GM18868 (cell line): Measurements from ENCODE around the gene SERPINA7.
"Not testable (repeated sequence)": the region's sequence is repeated elsewhere in the genome, so short reads cannot be mapped to it uniquely, and the experiment has no call there.

Experiments used
- ATAC-seq: cut with Tn5 transposase; IDR thresholded peaks from one replicate; pipeline ENCODE4 v1.9.1; 2021; ENCODE audit warnings: mild to moderate bottlenecking, moderate library complexity; ENCODE audit not compliant: unreplicated experiment

The SERPINA7 gene, protein sequence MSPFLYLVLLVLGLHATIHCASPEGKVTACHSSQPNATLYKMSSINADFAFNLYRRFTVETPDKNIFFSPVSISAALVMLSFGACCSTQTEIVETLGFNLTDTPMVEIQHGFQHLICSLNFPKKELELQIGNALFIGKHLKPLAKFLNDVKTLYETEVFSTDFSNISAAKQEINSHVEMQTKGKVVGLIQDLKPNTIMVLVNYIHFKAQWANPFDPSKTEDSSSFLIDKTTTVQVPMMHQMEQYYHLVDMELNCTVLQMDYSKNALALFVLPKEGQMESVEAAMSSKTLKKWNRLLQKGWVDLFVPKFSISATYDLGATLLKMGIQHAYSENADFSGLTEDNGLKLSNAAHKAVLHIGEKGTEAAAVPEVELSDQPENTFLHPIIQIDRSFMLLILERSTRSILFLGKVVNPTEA

GRCh38 chrX:106038625-106039024 is at the start of gene SERPINA7:
Gene SERPINA7, minus strand, starts transcription at chrX:106038727. Its CDS starts 1,669 bp downstream, at chrX:106037058.
- ATAC-seq, result no peak

GRCh38 chrX:106069048-106069447 is 30.5 kb upstream of the SERPINA7 start:
- ATAC-seq, result no peak

- no peak for ATAC-seq
Observed at GRCh38 chrX:106050054-106050453, 11.5 kb upstream of the SERPINA7 start.

DNA sequence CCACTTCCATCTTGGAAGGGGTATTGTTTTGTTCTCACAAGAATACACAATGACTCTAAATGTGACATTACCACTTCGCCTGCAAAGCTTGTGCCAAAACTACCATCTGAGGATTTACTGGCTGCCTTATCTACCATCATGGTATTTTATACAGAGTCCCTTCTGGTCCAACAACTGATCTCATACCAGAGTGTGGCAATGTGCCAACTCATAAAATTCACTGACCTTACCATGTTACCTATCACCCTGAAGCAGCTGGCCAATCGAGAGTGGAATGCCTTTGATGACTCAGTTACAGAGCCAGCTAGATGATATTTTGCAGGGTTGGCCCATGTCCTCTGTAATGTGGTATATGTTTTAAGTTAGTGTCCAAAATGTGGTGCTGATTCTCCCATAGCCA is 3.8 kb upstream of the SERPINA7 start:
- ATAC-seq, result no peak

- ATAC-seq, result no peak
Observed at GRCh38 chrX:106040861-106041260, 2.3 kb upstream of the SERPINA7 start.

DNA sequence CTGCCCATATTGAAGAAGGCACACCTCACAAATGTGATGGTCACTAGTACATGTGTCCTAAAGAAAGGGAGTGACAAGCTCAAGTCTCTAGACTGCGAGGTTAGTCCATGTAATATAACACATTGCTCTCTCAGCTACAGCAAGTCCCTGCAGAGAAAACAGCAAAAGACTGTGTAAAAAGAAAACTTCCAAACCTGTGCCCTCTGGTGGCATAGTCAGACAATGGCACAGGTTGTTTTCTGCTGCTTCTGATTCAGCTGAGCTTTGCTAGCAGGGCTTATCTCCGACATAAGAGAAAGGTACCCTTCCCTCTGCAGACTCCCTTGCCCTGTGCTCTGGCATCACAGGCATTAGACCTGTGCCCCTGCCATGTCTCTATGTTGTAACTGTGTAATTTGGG is 1.4 kb upstream of the SERPINA7 start:
- no peak for ATAC-seq

- no peak for ATAC-seq
Observed at GRCh38 chrX:106037835-106038473, 573 bp downstream of the SERPINA7 start.

- no peak for ATAC-seq
Observed at GRCh38 chrX:106036716-106037115, 1.8 kb downstream of the SERPINA7 start.

GRCh38 chrX:106035064-106035463 is 3.5 kb downstream of the SERPINA7 start:
- no peak for ATAC-seq

GRCh38 chrX:106023947-106024346 is 14.6 kb downstream of the SERPINA7 start:
- no peak for ATAC-seq

DNA sequence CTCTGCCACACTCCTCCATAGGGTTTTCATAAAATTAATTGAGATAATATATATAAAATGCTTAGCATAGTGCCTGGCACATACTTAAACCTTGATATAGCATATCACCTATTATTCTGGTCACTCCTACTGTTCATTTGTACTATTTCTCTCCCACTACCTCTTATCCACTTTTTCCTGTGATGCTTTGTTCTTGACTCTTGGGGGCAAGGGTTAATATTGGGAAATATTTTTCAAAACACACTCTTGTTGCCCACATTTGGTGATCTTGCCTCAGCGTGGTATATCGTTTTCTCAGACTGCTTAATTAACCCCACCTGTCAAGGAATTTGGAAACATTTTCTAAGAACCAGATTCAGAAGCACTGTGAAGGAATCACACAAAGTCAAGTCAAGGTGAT is 16.3 kb downstream of the SERPINA7 start:
- no peak for ATAC-seq

DNA sequence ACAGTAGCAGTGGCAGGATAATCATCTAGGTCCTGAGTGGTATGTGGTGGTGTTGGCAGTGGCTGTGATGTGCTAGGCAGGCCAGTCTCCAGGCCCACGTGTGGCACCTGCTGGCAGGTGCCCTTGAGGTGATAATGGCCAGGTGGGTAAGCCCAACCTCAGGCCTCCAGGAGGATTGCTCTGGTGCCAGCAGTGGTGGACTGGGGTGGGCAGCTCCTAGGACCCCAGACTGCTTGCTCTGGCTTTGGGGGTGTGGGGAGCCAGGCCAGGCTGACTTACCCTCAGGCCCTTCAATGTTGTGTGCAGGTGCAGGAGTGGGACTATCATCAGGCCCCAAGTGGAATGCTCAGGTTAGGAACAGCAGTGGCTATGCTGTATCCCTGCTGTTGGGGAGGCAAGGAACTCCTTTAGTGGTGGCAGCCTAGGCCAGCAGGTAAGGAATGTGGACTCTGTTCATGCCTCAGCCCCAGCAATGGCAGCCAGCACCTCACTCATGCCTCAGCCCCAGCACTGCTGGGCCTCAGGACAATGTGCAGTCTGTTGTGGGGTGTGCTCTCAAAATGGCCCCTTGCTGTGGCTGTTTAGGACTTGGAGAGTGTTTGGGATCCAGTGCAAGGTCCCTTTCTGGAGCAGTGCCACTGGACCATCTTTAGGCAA is 24.3 kb downstream of the SERPINA7 start:
- ATAC-seq, result no peak

- no peak for ATAC-seq
Observed at GRCh38 chrX:106009145-106009544, 29.4 kb downstream of the SERPINA7 start.

GRCh38 chrX:106007815-106008214 is 30.7 kb downstream of the SERPINA7 start:
- no peak for ATAC-seq

DNA sequence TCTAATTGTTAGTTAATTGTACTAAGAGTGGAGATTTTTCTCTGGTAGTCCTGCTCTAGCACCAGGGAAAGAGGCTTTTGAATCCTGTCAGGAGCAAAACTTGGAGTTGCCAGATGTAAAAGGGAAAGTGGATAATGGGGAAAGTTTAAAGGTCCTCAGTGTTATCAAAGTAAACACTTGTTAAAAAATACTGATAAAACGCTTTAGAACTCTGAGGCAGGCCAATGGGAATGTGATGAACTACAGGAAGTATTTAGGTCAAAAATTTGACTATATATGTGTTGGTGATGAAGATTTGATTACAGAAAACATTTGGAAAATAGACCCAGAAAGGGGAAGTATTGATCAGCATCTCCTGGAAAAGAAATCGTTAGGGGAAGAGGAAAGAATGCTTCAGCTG is 32.8 kb downstream of the SERPINA7 start:
- ATAC-seq, result no peak

GRCh38 chrX:106000609-106001008 is 37.9 kb downstream of the SERPINA7 start:
- not testable (repeated sequence) for ATAC-seq

- ATAC-seq, result no peak
Observed at GRCh38 chrX:106000203-106000602, 38.3 kb downstream of the SERPINA7 start.

- no peak for ATAC-seq
Observed at GRCh38 chrX:105999294-105999693, 39.2 kb downstream of the SERPINA7 start.

DNA sequence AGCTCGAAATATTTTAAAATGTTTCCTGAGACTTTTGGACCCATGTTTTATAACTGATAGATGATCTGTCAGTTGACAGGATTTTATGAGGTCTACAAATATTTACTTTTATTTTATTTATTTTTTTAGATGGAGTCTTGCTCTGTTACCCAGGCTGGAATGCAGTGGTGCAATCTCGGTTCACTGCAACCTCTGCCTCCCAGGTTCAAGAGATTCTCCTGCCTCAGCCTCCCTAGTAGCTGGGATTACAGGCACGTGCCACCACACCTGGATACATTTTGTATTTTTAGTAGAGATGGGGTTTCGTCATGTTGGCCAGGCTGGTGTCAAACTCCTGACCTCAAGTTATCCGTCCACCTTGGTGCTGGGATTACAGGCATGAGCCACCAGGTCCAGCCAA is 50.0 kb downstream of the SERPINA7 start:
- not testable (repeated sequence) for ATAC-seq
